H1 (cell line): ENCODE measurements around the gene NDUFB1. TPM values are rescaled to one million over a fixed set of nuclear protein-coding genes. Genes with fewer than 3 reads are reported as not detected.

ENCODE experiments used
- CTCF ChIA-PET: fragments of 300-600 bp; sonication (Branson Sonifier 250); formaldehyde crosslinking; loops from one replicate; lab custom pipeline; 2021; ENCODE audit not compliant: partially characterized antibody; lab: Charles Lee
- POLR2A ChIA-PET: fragments of 300-600 bp; sonication (Branson Sonifier 250); formaldehyde crosslinking; loops from one replicate; lab custom pipeline; 2021; ENCODE audit warnings: inconsistent platforms; ENCODE audit not compliant: partially characterized antibody; lab: Charles Lee
- DNase-seq, 2 experiments: peaks; one replicate each; pipeline versions ENCODE4 v3.0.0 to v3.0.0-alpha.2; 2010 to 2022; ENCODE audit warnings: low spot score in 2 of 2, low read depth in 1 of 2, mixed read lengths in 1 of 2
- FAIRE-seq: peaks from 2 replicates; lab custom pipeline; 2011; peaks lifted over from hg19 to GRCh38; lab: Jason Lieb, UNC
- H2AFZ ChIP-seq: 2 replicates; pipeline ENCODE4 v1.8.1; 2012; ENCODE audit warnings: low read length, inconsistent platforms
- H2AK5ac ChIP-seq: 2 replicates; pipeline ENCODE4 v1.6.1; 2013; ENCODE audit warnings: low read depth, low read length
- H2BK120ac ChIP-seq: replicated peaks from 2 replicates; pipeline ENCODE3; 2013; ENCODE audit warnings: low read depth, low read length, inconsistent platforms
- H2BK12ac ChIP-seq: 2 replicates; pipeline ENCODE4 v1.6.1; 2013; ENCODE audit warnings: low read depth, low read length
- H2BK15ac ChIP-seq: 2 replicates; pipeline ENCODE4 v1.6.1; 2013; ENCODE audit warnings: low read length
- H2BK20ac ChIP-seq: 2 replicates; pipeline ENCODE4 v1.6.1; 2013; ENCODE audit warnings: low read length
- H2BK5ac ChIP-seq: 2 replicates; pipeline ENCODE4 v1.6.1; 2013; ENCODE audit warnings: low read depth, low read length
- H3K14ac ChIP-seq: 2 replicates; pipeline ENCODE4 v1.6.1; 2013; ENCODE audit warnings: inconsistent platforms; ENCODE audit not compliant: insufficient read length
- H3K18ac ChIP-seq: 2 replicates; pipeline ENCODE4 v1.6.1; 2013; ENCODE audit warnings: low read length; ENCODE audit errors: extremely low read depth
- H3K23ac ChIP-seq: 2 replicates; pipeline ENCODE4 v1.6.1; 2013; ENCODE audit warnings: inconsistent platforms; ENCODE audit not compliant: insufficient read length
- H3K23me2 ChIP-seq: 2 replicates; pipeline ENCODE4 v1.6.1; 2013; ENCODE audit warnings: low read depth, low read length
- H3K27ac ChIP-seq: 2 replicates; pipeline ENCODE4 v1.6.1; 2011; ENCODE audit warnings: low read depth, low read length, inconsistent platforms
- H3K27me3 ChIP-seq, 4 experiments: replicated peaks in 1 of 4; 1 replicate in 1 of 4; 2 replicates in 3 of 4; pipeline versions ENCODE4 v1.6.1 to v1.8.1; 2011 to 2013; ENCODE audit warnings: low read length in 3 of 4, mild to moderate bottlenecking in 3 of 4, inconsistent platforms in 2 of 4, mixed read lengths in 2 of 4, moderate library complexity in 1 of 4; ENCODE audit not compliant: control insufficient read depth in 3 of 4, insufficient read depth in 3 of 4; ENCODE audit errors: extremely low read depth in 1 of 4
- H3K36me3 ChIP-seq, 4 experiments: 2 replicates each; pipeline versions ENCODE4 v1.6.1 to v1.8.1; 2011 to 2013; ENCODE audit warnings: mild to moderate bottlenecking in 4 of 4, low read length in 3 of 4, moderate library complexity in 2 of 4, control low read depth in 1 of 4, inconsistent platforms in 1 of 4; ENCODE audit not compliant: insufficient read depth in 4 of 4, control insufficient read depth in 2 of 4
- H3K4ac ChIP-seq: replicated peaks from 2 replicates; pipeline ENCODE3; 2013; ENCODE audit warnings: low read length, low read depth, mixed read lengths, inconsistent platforms; ENCODE audit not compliant: insufficient read length
- H3K4me1 ChIP-seq, 4 experiments: replicated peaks in 1 of 4; 1 replicate in 1 of 4; 2 replicates in 3 of 4; pipeline versions ENCODE4 v1.6.1 to v1.8.1; 2011 to 2013; ENCODE audit warnings: low read length in 3 of 4, inconsistent platforms in 2 of 4, mixed read lengths in 1 of 4; ENCODE audit not compliant: insufficient read depth in 4 of 4, control insufficient read depth in 3 of 4
- H3K4me2 ChIP-seq, 2 experiments: 2 replicates each; pipeline versions ENCODE4 v1.6.1 to v1.8.1; 2011 to 2013; ENCODE audit warnings: low read depth in 2 of 2, low read length in 2 of 2, control low read depth in 1 of 2, inconsistent platforms in 1 of 2, mild to moderate bottlenecking in 1 of 2; ENCODE audit not compliant: insufficient read depth in 1 of 2
- H3K4me3 ChIP-seq, 4 experiments: fragments of 200-600, 300-600 bp in 1 of 4; sonication (generic), shearing (Covaris generic), sonication (Bioruptor Twin) in 1 of 4; 2 replicates each; pipeline versions ENCODE4 v1.5.1 to v1.8.1; 2011 to 2016; ENCODE audit warnings: low read length in 4 of 4, low read depth in 3 of 4, control low read depth in 2 of 4, inconsistent platforms in 2 of 4, mild to moderate bottlenecking in 2 of 4, mixed read lengths in 1 of 4, moderate library complexity in 1 of 4; ENCODE audit not compliant: insufficient read depth in 2 of 4; ENCODE audit errors: extremely low read depth in 1 of 4
- H3K56ac ChIP-seq: replicated peaks from 2 replicates; pipeline ENCODE3; 2013; ENCODE audit warnings: low read depth, mild to moderate bottlenecking, mixed read lengths, low read length, inconsistent platforms; ENCODE audit not compliant: insufficient read length
- H3K79me1 ChIP-seq: 2 replicates; pipeline ENCODE4 v1.6.1; 2013; ENCODE audit warnings: low read depth, low read length, control low read depth
- H3K79me2 ChIP-seq, 2 experiments: 2 replicates each; pipeline versions ENCODE4 v1.6.1 to v1.8.1; 2012 to 2013; ENCODE audit warnings: low read length in 2 of 2, mild to moderate bottlenecking in 2 of 2, inconsistent platforms in 1 of 2; ENCODE audit not compliant: insufficient read depth in 2 of 2, control insufficient read depth in 1 of 2
- H3K9ac ChIP-seq, 4 experiments: replicated peaks in 1 of 4; 1 replicate in 1 of 4; 2 replicates in 3 of 4; pipeline versions ENCODE4 v1.6.1 to v1.8.1; 2011 to 2013; ENCODE audit warnings: low read depth in 3 of 4, low read length in 3 of 4, control low read depth in 2 of 4, mild to moderate bottlenecking in 2 of 4, moderate library complexity in 2 of 4, inconsistent platforms in 1 of 4; ENCODE audit errors: extremely low read depth in 1 of 4
- H3K9me3 ChIP-seq, 2 experiments: 2 replicates each; pipeline versions ENCODE4 v1.6.1 to v1.8.1; 2012 to 2013; ENCODE audit warnings: mild to moderate bottlenecking in 2 of 2, moderate library complexity in 2 of 2, control low read depth in 1 of 2, inconsistent platforms in 1 of 2, low read depth in 1 of 2, low read length in 1 of 2, mixed read lengths in 1 of 2; ENCODE audit not compliant: insufficient read depth in 2 of 2
- H4K20me1 ChIP-seq, 2 experiments: replicated peaks in 1 of 2; 2 replicates each; pipeline versions ENCODE3 to v1.8.1; 2011 to 2013; ENCODE audit warnings: inconsistent platforms in 2 of 2, low read length in 2 of 2, mild to moderate bottlenecking in 1 of 2; ENCODE audit not compliant: insufficient read depth in 2 of 2, control insufficient read depth in 1 of 2
- H4K5ac ChIP-seq: 2 replicates; pipeline ENCODE4 v1.6.1; 2013; ENCODE audit warnings: low read length, low read depth, mixed read lengths, inconsistent platforms; ENCODE audit not compliant: insufficient read length
- H4K8ac ChIP-seq: 2 replicates; pipeline ENCODE4 v1.8.0; 2013; ENCODE audit warnings: mild to moderate bottlenecking, moderate library complexity, low read length, inconsistent platforms; ENCODE audit not compliant: insufficient read depth; ENCODE audit errors: extremely low read depth
- H4K91ac ChIP-seq: replicated peaks from 2 replicates; pipeline ENCODE3; 2013; ENCODE audit warnings: low read length, mixed read lengths, inconsistent platforms; ENCODE audit not compliant: insufficient read length
- FOSL1 ChIP-seq: IDR thresholded peaks from 2 replicates; pipeline ENCODE4 v1.6.1; 2011; ENCODE audit warnings: mild to moderate bottlenecking, low read depth, low read length, moderate library complexity; ENCODE audit not compliant: insufficient read depth
- MAFK ChIP-seq: IDR thresholded peaks from 2 replicates; pipeline ENCODE4 v1.6.1; 2012; ENCODE audit warnings: low read depth, mild to moderate bottlenecking, improper control_type of control experiment, low read length
- WGBS, 2 experiments: shearing (Covaris generic) in 1 of 2; methylation state at CpG; one replicate each; pipeline versions ENCODE4 v1.1.6 to v1.1.7; 2013 to 2015; ENCODE audit warnings: low lambda C conversion rate in 2 of 2, mixed read lengths in 2 of 2, inconsistent platforms in 1 of 2, low coverage in 1 of 2, missing lambda C conversion rate in 1 of 2; ENCODE audit not compliant: insufficient replicate concordance in 2 of 2, insufficient coverage in 1 of 2, insufficient read length in 1 of 2; ENCODE audit errors: extremely low coverage in 1 of 2, missing lambda C conversion rate in 1 of 2; 5-methylcytosine and 5-hydroxymethylcytosine counted together
- polyA plus RNA-seq, 7 experiments: library from polyadenylated mRNA; depleted of rRNA in 3 of 7; stranded (reverse) in 5 of 7; unstranded in 2 of 7; fragments of >200 nt in 5 of 7; fragments of 200-250 nt in 2 of 7; gene quantifications; 1 replicate in 5 of 7; 2 replicates in 1 of 7; 4 replicates in 1 of 7; pipeline versions ENCODE4 v1.2.1 to v1.2.3, GENCODE V29; 2011 to 2013; ENCODE audit warnings: missing spikeins in 2 of 7, mixed read lengths in 2 of 7
- total RNA-seq: library from RNA; stranded (reverse); fragmentation: NEBNext Ultra II Directional; extraction: Animal tissue kit (Norgen Biotek cat#: 25700); gene quantifications from 2 replicates; pipeline ENCODE4 v1.2.1, GENCODE V29; 2021

NDUFB1 gene
- total and polyA plus RNA-seq, 2 of the 8 experiments (the other 6 are each of a cell fraction or from before 2014, with no cell fraction given): 124 to 271 TPM

DNA sequence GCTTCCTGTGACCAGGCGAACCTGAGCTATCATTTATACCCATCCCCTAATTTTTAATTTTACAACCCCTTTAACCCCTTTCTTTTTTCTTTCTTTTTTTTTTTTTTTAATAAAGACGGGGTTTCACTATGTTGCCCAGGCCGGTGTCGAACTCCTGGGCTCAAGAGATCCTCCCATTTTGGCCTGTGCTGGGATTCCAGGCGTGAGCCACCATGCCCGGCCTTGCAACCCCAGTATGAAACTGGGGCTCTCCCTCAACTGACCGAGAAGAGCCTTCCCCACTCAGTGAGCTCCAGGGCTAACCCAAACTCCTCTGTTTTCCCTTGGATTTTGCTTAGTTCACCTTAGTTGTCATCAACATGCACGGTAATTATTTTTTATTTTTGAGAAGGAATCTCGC lies 1.3 kb upstream of the NDUFB1 start:
- Histone ChIP-seq H2BK5ac (no peak overlapping the region), H2AFZ (no peak overlapping the region), H3K4me3 (peak overlapping the region; percentile 87 to 100 (median 98)), H4K91ac (no peak overlapping the region), H2BK120ac (no peak overlapping the region), H3K27ac (no peak overlapping the region), H3K27me3 (no peaks in the 10 kb centered on the region), H3K4me2 (peak overlapping the region; percentile 77 to 89), H3K36me3 (peaks cover 2 to 50% (median 14%) of the 10 kb centered on the region in 4 experiments; a peak in 6 of 8 replicates), H4K5ac (no peak overlapping the region), H4K20me1 (no peaks in the 10 kb centered on the region), H3K4ac (no peak overlapping the region), H3K23ac (no peak overlapping the region), H3K18ac (peak overlapping the region; percentile 98; the same call in 1 of the 2 replicates), H4K8ac (peak overlapping the region; percentile 71; the same call in 1 of the 2 replicates), H3K79me1 (0 out of 2 replicates have a peak, but pooled peaks cover 5% of the 10 kb centered on the region), H2BK20ac (no peak overlapping the region), H3K56ac (no peak overlapping the region), H2BK12ac (no peak overlapping the region; the same call in 1 of the 2 replicates), H3K4me1 (peaks cover 0 to 3% (median 0%) of the 10 kb centered on the region in 4 experiments; a peak in 2 of 7 replicates), H3K23me2 (peaks cover 6% of the 10 kb centered on the region; the same call in 1 of the 2 replicates), H3K9ac (peak overlapping the region; percentile 94 to 98 (median 97)), H3K14ac (no peak overlapping the region), H2AK5ac (peak overlapping the region; percentile 60), H3K79me2 (peaks cover 0 to 48% of the 10 kb centered on the region in 2 experiments; a peak in 3 of 4 replicates), H3K9me3 (no peaks in the 10 kb centered on the region), H2BK15ac (no peak overlapping the region)
- TF ChIP-seq MAFK (no peak), FOSL1 (no peak)
- no peak for DNase-seq
- ChIA-PET POLR2A (interaction anchor here (0.7 to 5.0 kb wide), 11 partner anchors 8 to 373 kb away, joined by 3 to 66 read pairs (median 4); partner anchors contain the start of genes ATXN3 and TRIP11), CTCF (interaction anchor here (0.6 to 5.4 kb wide), 4 partner anchors 16 to 566 kb away, joined by 3 to 45 read pairs (median 4); partner anchors contain the start of gene ATXN3)
- 72% methylated on average over 9 of the region's 9 CpGs; no CpG with 5 or more reads in 1 of the 2 experiments for WGBS, 2 experiments
- no peak for FAIRE-seq
